Right ventricle myocardium inferior (tissue), 1 donor: ENCODE data around the gene THOP1. TPM values are rescaled to one million over a fixed set of nuclear protein-coding genes. Genes with fewer than 3 reads are reported as not detected.

ENCODE experiments used
- ATAC-seq: fragments of 200-7000 bp; cut with Tn5 transposase; one replicate; pipeline ENCODE4 v1.9.1; 2020; ENCODE audit warnings: mild to moderate bottlenecking, moderate library complexity
- DNase-seq: peaks from one replicate; pipeline ENCODE4 v3.0.0; 2021; ENCODE audit errors: missing footprints
- intact Hi-C: fragments of 100-400 bp; cut with DNase I; formaldehyde crosslinking; loops from one replicate; pipeline ENCODE4 v1.11.0; 2022
- total RNA-seq: library from RNA; stranded (reverse); fragmentation: NEBNext Ultra II Directional; extraction: Animal tissue kit (Norgen Biotek cat#: 25700); gene quantifications from one replicate; pipeline ENCODE4 v1.2.1, GENCODE V29; 2021
- donor health status: DM: no; HTN: yes; CAD: no; lungs with severe emphysema.

The THOP1 gene
- total RNA-seq, 1 donor from 2014 or later, result 54.8 TPM

GRCh38 chr19:2761309-2761677 is 24.0 kb upstream of the THOP1 start:
- ATAC-seq, result no peak
- DNase-seq, result no peak
- intact Hi-C loops, result no loop called here

- intact Hi-C loops, result no loop called here
- ATAC-seq, result no peak
- no peak for DNase-seq
Measured at GRCh38 chr19:2761876-2762782, 23.2 kb upstream of the THOP1 start.

GRCh38 chr19:2762783-2763496 is 22.4 kb upstream of the THOP1 start:
- no peak for DNase-seq
- no peak for ATAC-seq
- intact Hi-C loops, result no loop called here

GRCh38 chr19:2763687-2764086 is 21.6 kb upstream of the THOP1 start:
- intact Hi-C loops, result no loop called here
- DNase-seq (no peak), ATAC-seq (no peak)

GRCh38 chr19:2764945-2765344 is 20.4 kb upstream of the THOP1 start:
- ATAC-seq (no peak), DNase-seq (no peak)
- intact Hi-C loops, result no loop called here

GRCh38 chr19:2765376-2765775 is 19.9 kb upstream of the THOP1 start:
- intact Hi-C loops, result no loop called here

GRCh38 chr19:2766594-2767372 is 18.5 kb upstream of the THOP1 start:
- DNase-seq, result no peak
- no peak for ATAC-seq
- intact Hi-C loops, result no loop called here

More at GRCh38 chr19:2765376-2765775, 19.9 kb upstream of the THOP1 start:
- DNase-seq, result no peak
- no peak for ATAC-seq

GRCh38 chr19:2767688-2768087 is 17.6 kb upstream of the THOP1 start:
- intact Hi-C loops, result no loop called here
- DNase-seq (no peak), ATAC-seq (no peak)

- intact Hi-C loops, result no loop called here
- DNase-seq, result no peak
Measured at GRCh38 chr19:2768365-2769132, 16.8 kb upstream of the THOP1 start.

GRCh38 chr19:2769218-2769617 is 16.1 kb upstream of the THOP1 start:
- ATAC-seq (no peak), DNase-seq (no peak)
- intact Hi-C loops, result no loop called here

More at GRCh38 chr19:2768365-2769132, 16.8 kb upstream of the THOP1 start:
- no peak for ATAC-seq

GRCh38 chr19:2770055-2771013 is 15.0 kb upstream of the THOP1 start:
- ATAC-seq (peak; percentile 83), DNase-seq (peak; percentile 66)

GRCh38 chr19:2771786-2772674 is 13.3 kb upstream of the THOP1 start:
- peak; percentile 14 for ATAC-seq
- DNase-seq, result peak; percentile 67
- intact Hi-C loops, result no loop called here

More at GRCh38 chr19:2770055-2771013, 15.0 kb upstream of the THOP1 start:
- intact Hi-C loops, result no loop called here

GRCh38 chr19:2774083-2774679 is 11.1 kb upstream of the THOP1 start:
- intact Hi-C loops, result loop anchor here (1.0 kb wide), 1 partner anchor 23 kb away; no protein-coding TSS in a partner anchor
- DNase-seq, result peak; percentile 72

GRCh38 chr19:2774953-2775555 is 10.2 kb upstream of the THOP1 start:
- ATAC-seq (peak; percentile 0), DNase-seq (peak; percentile 54)
- intact Hi-C loops, result loop anchor here (1.0 kb wide), 1 partner anchor 22 kb away; no protein-coding TSS in a partner anchor

More at GRCh38 chr19:2774083-2774679, 11.1 kb upstream of the THOP1 start:
- ATAC-seq, result peak; percentile 48
